GM18505 (cell line): ENCODE results near the gene STX2.

Experiments used
- ATAC-seq: cut with Tn5 transposase; IDR thresholded peaks from one replicate; pipeline ENCODE4 v1.9.1; 2021; ENCODE audit not compliant: unreplicated experiment
- POLR2A ChIP-seq: IDR thresholded peaks from 4 replicates; pipeline ENCODE4 v1.6.1; 2011; ENCODE audit warnings: borderline replicate concordance; ENCODE audit not compliant: insufficient read depth, insufficient read length; ENCODE audit errors: extremely low read depth

STX2 gene

GRCh38 chr12:130743176-130743575 is 95.9 kb downstream of the STX2 start:
- no peak for ATAC-seq
- TF ChIP-seq POLR2A: no peak

DNA sequence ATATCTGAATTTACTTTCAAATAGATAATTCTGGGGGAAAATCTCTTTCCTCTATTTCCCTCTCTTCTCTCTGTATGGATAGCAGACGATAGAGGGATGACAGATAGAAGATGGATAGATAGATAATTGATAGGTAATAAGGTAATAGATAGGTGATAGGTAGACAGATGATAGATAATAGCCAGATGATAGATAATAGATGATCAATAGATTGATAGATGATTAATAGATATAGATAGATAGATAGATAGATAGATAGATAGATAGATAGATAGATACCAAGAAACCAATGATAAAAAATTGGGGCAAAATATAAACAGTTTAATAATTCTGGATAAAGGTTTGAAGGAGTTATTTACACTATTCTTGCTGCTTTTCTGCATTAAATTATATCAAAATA is 96.3 kb downstream of the STX2 start:
- no peak for TF ChIP-seq POLR2A
- ATAC-seq: no peak

- no peak for TF ChIP-seq POLR2A
- no peak for ATAC-seq
Measured at GRCh38 chr12:130742112-130742511, 96.9 kb downstream of the STX2 start.
